Measurements from ENCODE around the gene MBD5.

Gene MBD5

GRCh38 chr2:148201075-148202004 is 180.4 kb downstream of the MBD5 start:
- Histone ChIP-seq H3K9me3 (ENCODE audit: insufficient read depth, low read length, severe bottlenecking) (peaks cover 6% of the 10 kb centered on the region), H3K4me1 (ENCODE audit: insufficient read depth, low read length) (no peaks in the 10 kb centered on the region), H3K79me2 (ENCODE audit: insufficient read depth, low read length) (no peaks in the 10 kb centered on the region), H4K20me1 (ENCODE audit: insufficient read depth, low read length) (no peaks in the 10 kb centered on the region), H2AFZ (ENCODE audit: low read depth, low read length) (no peak overlapping the region), H3K4me2 (ENCODE audit: insufficient read depth, low read length) (no peak overlapping the region), H3K27ac (ENCODE audit: low read length) (no peak overlapping the region), H3K9ac (ENCODE audit: low read depth, low read length) (no peak overlapping the region), H3K4me3 (ENCODE audit: low read depth in 1 of 2, low read length in 2 of 2) (no peak overlapping the region), H3K36me3 (ENCODE audit: insufficient read depth, low read length) (peaks cover 6% of the 10 kb centered on the region; the same call in 1 of the 2 replicates), H3K27me3 (ENCODE audit: insufficient read depth, low read length, poor library complexity) (no peaks in the 10 kb centered on the region)
- DNase-seq (peak; percentile 25), ATAC-seq (ENCODE audit: insufficient read depth, low read depth) (peak; percentile 60; the same call in 2 of the 3 replicates)
- TF ChIP-seq EZH2 (IDR thresholded peaks at IDR 0.05; ENCODE audit: borderline replicate concordance, low read depth, low read length, severe bottlenecking) (no peak), CTCF (IDR thresholded peaks at IDR 0.05; ENCODE audit: borderline replicate concordance, extremely low read depth, low read length, poor library complexity, severe bottlenecking) (peak; percentile 46)

- ATAC-seq (ENCODE audit: insufficient read depth, low read depth), result no peak
- Histone ChIP-seq H3K4me2 (ENCODE audit: insufficient read depth, low read length) (no peak overlapping the region), H3K4me1 (ENCODE audit: insufficient read depth, low read length) (no peaks in the 10 kb centered on the region)
Observed at GRCh38 chr2:148202237-148202636, 181.3 kb downstream of the MBD5 start.

GRCh38 chr2:148207111-148207510 is 186.2 kb downstream of the MBD5 start:
- no peaks in the 10 kb centered on the region for H3K27me3 ChIP-seq (ENCODE audit: insufficient read depth, low read length, poor library complexity)
- no peaks in the 10 kb centered on the region for H3K4me1 ChIP-seq (ENCODE audit: insufficient read depth, low read length)
- H4K20me1 ChIP-seq (ENCODE audit: insufficient read depth, low read length), result no peaks in the 10 kb centered on the region
- no peak overlapping the region for H2AFZ ChIP-seq (ENCODE audit: low read depth, low read length)
- no peaks in the 10 kb centered on the region for H3K9me3 ChIP-seq (ENCODE audit: insufficient read depth, low read length, severe bottlenecking)
- TF ChIP-seq EZH2 (IDR thresholded peaks at IDR 0.05; ENCODE audit: borderline replicate concordance, low read depth, low read length, severe bottlenecking) (no peak), CTCF (IDR thresholded peaks at IDR 0.05; ENCODE audit: borderline replicate concordance, extremely low read depth, low read length, poor library complexity, severe bottlenecking) (no peak)
- H3K4me2 ChIP-seq (ENCODE audit: insufficient read depth, low read length), result no peak overlapping the region
- no peak overlapping the region for H3K27ac ChIP-seq (ENCODE audit: low read length)
- ATAC-seq (ENCODE audit: insufficient read depth, low read depth) (no peak), DNase-seq (no peak)
- H3K36me3 ChIP-seq (ENCODE audit: insufficient read depth, low read length), result no peaks in the 10 kb centered on the region
- no peak overlapping the region for H3K4me3 ChIP-seq (ENCODE audit: low read depth in 1 of 2, low read length in 2 of 2)
- H3K9ac ChIP-seq (ENCODE audit: low read depth, low read length), result no peak overlapping the region
- H3K79me2 ChIP-seq (ENCODE audit: insufficient read depth, low read length), result no peaks in the 10 kb centered on the region

More at GRCh38 chr2:148202237-148202636, 181.3 kb downstream of the MBD5 start:
- H3K9ac ChIP-seq (ENCODE audit: low read depth, low read length), result no peak overlapping the region
- H3K36me3 ChIP-seq (ENCODE audit: insufficient read depth, low read length), result peaks cover 6% of the 10 kb centered on the region; the same call in 1 of the 2 replicates
- no peaks in the 10 kb centered on the region for H3K27me3 ChIP-seq (ENCODE audit: insufficient read depth, low read length, poor library complexity)
- TF ChIP-seq EZH2 (IDR thresholded peaks at IDR 0.05; ENCODE audit: borderline replicate concordance, low read depth, low read length, severe bottlenecking), result no peak
- no peak for TF ChIP-seq CTCF (IDR thresholded peaks at IDR 0.05; ENCODE audit: borderline replicate concordance, extremely low read depth, low read length, poor library complexity, severe bottlenecking)
- H3K4me3 ChIP-seq (ENCODE audit: low read depth in 1 of 2, low read length in 2 of 2), result no peak overlapping the region
- no peaks in the 10 kb centered on the region for H3K79me2 ChIP-seq (ENCODE audit: insufficient read depth, low read length)
- no peak overlapping the region for H2AFZ ChIP-seq (ENCODE audit: low read depth, low read length)
- peaks cover 6% of the 10 kb centered on the region for H3K9me3 ChIP-seq (ENCODE audit: insufficient read depth, low read length, severe bottlenecking)
- H3K27ac ChIP-seq (ENCODE audit: low read length), result no peak overlapping the region
- no peaks in the 10 kb centered on the region for H4K20me1 ChIP-seq (ENCODE audit: insufficient read depth, low read length)
- DNase-seq, result no peak
